ENCODE data around the gene MDGA2.
"Not testable (repeated sequence)": the region's sequence is repeated elsewhere in the genome, so short reads cannot be mapped to it uniquely, and the experiment has no call there.

MDGA2 gene

GRCh38 chr14:47211263-47211662, 464.1 kb downstream of the MDGA2 start:
- no peak for DNase-seq

- no peak for DNase-seq
Measured at GRCh38 chr14:47210099-47210498, 465.3 kb downstream of the MDGA2 start.

- no peak for DNase-seq
Measured at GRCh38 chr14:47208434-47208833, 467.0 kb downstream of the MDGA2 start.

- no peak for DNase-seq
Measured at GRCh38 chr14:47207617-47208016, 467.8 kb downstream of the MDGA2 start.

- no peak for DNase-seq
Measured at GRCh38 chr14:47200740-47201139, 474.7 kb downstream of the MDGA2 start.

GRCh38 chr14:47195582-47195981, 479.8 kb downstream of the MDGA2 start:
- no peak for DNase-seq

- no peak for DNase-seq
Measured at GRCh38 chr14:47194055-47194454, 481.4 kb downstream of the MDGA2 start.

GRCh38 chr14:47192203-47192602, 483.2 kb downstream of the MDGA2 start:
- DNase-seq = not testable (repeated sequence)

GRCh38 chr14:47191700-47192099, 483.7 kb downstream of the MDGA2 start:
- no peak for DNase-seq

- DNase-seq = no peak
Measured at GRCh38 chr14:47189911-47190484, 485.4 kb downstream of the MDGA2 start.

- no peak for DNase-seq
Measured at GRCh38 chr14:47186486-47186885, 488.9 kb downstream of the MDGA2 start.

GRCh38 chr14:47179906-47180305, 495.5 kb downstream of the MDGA2 start:
- no peak for DNase-seq

GRCh38 chr14:47171896-47172295, 503.5 kb downstream of the MDGA2 start:
- DNase-seq = not testable (repeated sequence)

- DNase-seq = no peak
Measured at GRCh38 chr14:47167402-47167801, 508.0 kb downstream of the MDGA2 start.

- DNase-seq = no peak
Measured at GRCh38 chr14:47155395-47155794, 520.0 kb downstream of the MDGA2 start.

GRCh38 chr14:47154276-47154797, 521.1 kb downstream of the MDGA2 start:
- no peak for DNase-seq

- no peak for DNase-seq
Measured at GRCh38 chr14:47153746-47154145, 521.7 kb downstream of the MDGA2 start.

- no peak for DNase-seq
Measured at GRCh38 chr14:47150267-47150666, 525.1 kb downstream of the MDGA2 start.

GRCh38 chr14:47149326-47149725, 526.1 kb downstream of the MDGA2 start:
- DNase-seq = no peak

- DNase-seq = no peak
Measured at GRCh38 chr14:47148686-47149085, 526.7 kb downstream of the MDGA2 start.

GRCh38 chr14:47120645-47121044, 554.8 kb downstream of the MDGA2 start:
- no peak for DNase-seq

GRCh38 chr14:47103771-47104170, 571.6 kb downstream of the MDGA2 start:
- no peak for DNase-seq

GRCh38 chr14:47102472-47102871, 572.9 kb downstream of the MDGA2 start:
- DNase-seq = no peak

- no peak for DNase-seq
Measured at GRCh38 chr14:47085678-47086077, 589.7 kb downstream of the MDGA2 start.

GRCh38 chr14:47065326-47065725, 610.1 kb downstream of the MDGA2 start:
- no peak for DNase-seq
